ENCODE measurements around the gene COL25A1. TPM values are rescaled to one million over a fixed set of nuclear protein-coding genes. Genes with fewer than 3 reads are reported as not detected.

COL25A1 gene
- total RNA-seq, 6 donors from 2014 or later, result 0.15 to 0.79 (median 0.27) TPM; not detected in 2

DNA sequence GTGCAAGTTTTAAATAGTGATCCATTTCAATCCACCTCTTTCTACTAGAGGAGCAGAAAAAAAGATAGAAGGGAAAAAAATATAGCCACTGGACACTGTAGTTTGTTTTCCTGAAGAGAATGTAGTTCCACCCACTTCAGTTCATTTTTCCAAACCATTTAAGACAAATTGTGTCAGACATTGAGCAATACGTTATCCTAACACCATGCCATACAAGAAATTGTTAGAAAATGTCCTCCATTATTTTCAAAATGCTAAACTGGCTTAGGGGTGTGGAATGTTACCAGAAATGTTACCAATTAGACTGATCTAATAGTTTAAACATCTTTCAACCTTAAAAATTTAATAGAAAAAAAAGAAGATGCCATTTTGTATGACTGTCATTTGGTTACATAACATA is 491.0 kb downstream of the COL25A1 start:
- Histone ChIP-seq H3K4me1 (no peaks in the 10 kb centered on the region), H3K9me3 (no peaks in the 10 kb centered on the region), H3K27ac (no peak overlapping the region), H3K27me3 (no peaks in the 10 kb centered on the region), H3K4me3 (no peak overlapping the region), H3K36me3 (no peaks in the 10 kb centered on the region)
- TF ChIP-seq, protein P1, sequence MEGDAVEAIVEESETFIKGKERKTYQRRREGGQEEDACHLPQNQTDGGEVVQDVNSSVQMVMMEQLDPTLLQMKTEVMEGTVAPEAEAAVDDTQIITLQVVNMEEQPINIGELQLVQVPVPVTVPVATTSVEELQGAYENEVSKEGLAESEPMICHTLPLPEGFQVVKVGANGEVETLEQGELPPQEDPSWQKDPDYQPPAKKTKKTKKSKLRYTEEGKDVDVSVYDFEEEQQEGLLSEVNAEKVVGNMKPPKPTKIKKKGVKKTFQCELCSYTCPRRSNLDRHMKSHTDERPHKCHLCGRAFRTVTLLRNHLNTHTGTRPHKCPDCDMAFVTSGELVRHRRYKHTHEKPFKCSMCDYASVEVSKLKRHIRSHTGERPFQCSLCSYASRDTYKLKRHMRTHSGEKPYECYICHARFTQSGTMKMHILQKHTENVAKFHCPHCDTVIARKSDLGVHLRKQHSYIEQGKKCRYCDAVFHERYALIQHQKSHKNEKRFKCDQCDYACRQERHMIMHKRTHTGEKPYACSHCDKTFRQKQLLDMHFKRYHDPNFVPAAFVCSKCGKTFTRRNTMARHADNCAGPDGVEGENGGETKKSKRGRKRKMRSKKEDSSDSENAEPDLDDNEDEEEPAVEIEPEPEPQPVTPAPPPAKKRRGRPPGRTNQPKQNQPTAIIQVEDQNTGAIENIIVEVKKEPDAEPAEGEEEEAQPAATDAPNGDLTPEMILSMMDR (IDR thresholded peaks at IDR 0.05), result no peak
- no peak for TF ChIP-seq POLR2AphosphoS5 (IDR thresholded peaks at IDR 0.05)
- ATAC-seq (ENCODE audit: low FRiP score in 2 of 2) (no peak), DNase-seq (no peak)
- WGBS, 2 donors, result 69 to 84% methylated on average over 1 of the region's 1 CpG

DNA sequence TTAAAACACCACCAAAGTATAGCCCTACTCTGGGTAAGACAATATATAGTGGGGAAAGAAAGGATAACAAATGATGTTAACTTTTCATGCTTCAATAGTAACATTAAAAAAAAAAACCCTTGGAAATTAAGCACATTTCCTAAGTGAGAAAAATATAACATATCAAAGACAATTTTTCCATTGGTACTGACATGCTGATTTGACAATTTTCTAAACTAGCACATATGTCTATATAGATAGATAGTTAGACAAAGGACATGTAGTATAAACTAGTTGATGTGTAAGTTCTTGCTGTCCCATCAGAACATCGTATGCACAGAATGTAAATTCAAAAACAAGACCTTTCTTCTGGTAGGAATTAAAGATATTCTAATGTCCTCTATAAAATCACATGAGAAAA is 492.4 kb downstream of the COL25A1 start:
- H3K4me1 ChIP-seq, result no peaks in the 10 kb centered on the region
- ATAC-seq (ENCODE audit: low FRiP score in 2 of 2), result no peak
- no peaks in the 10 kb centered on the region for H3K9me3 ChIP-seq
- no peak for TF ChIP-seq POLR2AphosphoS5 (IDR thresholded peaks at IDR 0.05)
- 81 to 82% methylated on average over 1 of the region's 1 CpG for WGBS, 2 donors
- no peak overlapping the region for H3K4me3 ChIP-seq
- DNase-seq, result no peak
- H3K27ac ChIP-seq, result no peak overlapping the region
- no peaks in the 10 kb centered on the region for H3K27me3 ChIP-seq
- H3K36me3 ChIP-seq, result no peaks in the 10 kb centered on the region

- Histone ChIP-seq H3K9me3 (no peaks in the 10 kb centered on the region), H3K4me1 (no peaks in the 10 kb centered on the region), H3K27ac (no peak overlapping the region), H3K36me3 (no peaks in the 10 kb centered on the region), H3K4me3 (no peak overlapping the region), H3K27me3 (no peaks in the 10 kb centered on the region)
- DNase-seq (no peak), ATAC-seq (ENCODE audit: low FRiP score in 2 of 2) (no peak)
- 86 to 88% methylated on average over 5 of the region's 5 CpGs for WGBS, 2 donors
- TF ChIP-seq POLR2AphosphoS5 (IDR thresholded peaks at IDR 0.05), result no peak
- TF ChIP-seq POLR2A (IDR thresholded peaks at IDR 0.05), result no peak
- no peak for TF ChIP-seq EP300 (IDR thresholded peaks at IDR 0.05)
- TF ChIP-seq, protein P1 (IDR thresholded peaks at IDR 0.05), result no peak
Observed at GRCh38 chr4:108804648-108805273, 497.7 kb downstream of the COL25A1 start.

- no peaks in the 10 kb centered on the region for H3K27me3 ChIP-seq
- no peaks in the 10 kb centered on the region for H3K9me3 ChIP-seq
- no peak overlapping the region for H3K27ac ChIP-seq
- DNase-seq (no peak), ATAC-seq (ENCODE audit: low FRiP score in 2 of 2) (peak in 1 of 2 donors; percentile 50)
- no peaks in the 10 kb centered on the region for H3K4me1 ChIP-seq
- no peaks in the 10 kb centered on the region for H3K36me3 ChIP-seq
- no peak for TF ChIP-seq POLR2A (IDR thresholded peaks at IDR 0.05)
- TF ChIP-seq EP300 (IDR thresholded peaks at IDR 0.05), result no peak
- TF ChIP-seq, protein P1 (IDR thresholded peaks at IDR 0.05), result no peak
- H3K4me3 ChIP-seq, result no peak overlapping the region
- WGBS, 2 donors, result 72 to 97% methylated on average over 5 of the region's 5 CpGs
Observed at GRCh38 chr4:108799306-108799705, 503.2 kb downstream of the COL25A1 start.

- H3K36me3 ChIP-seq, result no peaks in the 10 kb centered on the region
- no peak for DNase-seq
- H3K27ac ChIP-seq, result no peak overlapping the region
- TF ChIP-seq POLR2AphosphoS5 (IDR thresholded peaks at IDR 0.05), result no peak
- no peak for TF ChIP-seq EP300 (IDR thresholded peaks at IDR 0.05)
- no peak for TF ChIP-seq POLR2A (IDR thresholded peaks at IDR 0.05)
- TF ChIP-seq, protein P1 (IDR thresholded peaks at IDR 0.05), result no peak
- no peak overlapping the region for H3K4me3 ChIP-seq
- ATAC-seq (ENCODE audit: low FRiP score in 2 of 2), result no peak
- H3K27me3 ChIP-seq, result no peaks in the 10 kb centered on the region
- WGBS, 2 donors, result 43 to 46% methylated on average over 3 of the region's 3 CpGs
- H3K9me3 ChIP-seq, result no peaks in the 10 kb centered on the region
- H3K4me1 ChIP-seq, result no peaks in the 10 kb centered on the region
Observed at GRCh38 chr4:108796173-108796572, 506.3 kb downstream of the COL25A1 start.

Data from upper lobe of left lung (tissue), 6 donors.